ENCODE data around the gene ONECUT1. TPM values are rescaled to one million over a fixed set of nuclear protein-coding genes. Genes with fewer than 3 reads are reported as not detected.
A peak's percentile ranks its signal among the peaks of the same experiment; 100 is the strongest.

ONECUT1 gene
- total and polyA plus RNA-seq, 9 donors, result 0.28 TPM; not detected in 8

GRCh38 chr15:52733696-52734255, 56.4 kb downstream of the ONECUT1 start:
- H3K27ac ChIP-seq, result peak overlapping the region in 1 of 2 donors; percentile 15
- intact Hi-C loops (cut with DNase I), result loop anchor here in 1 of 4 donors (5.0 kb wide), 1 partner anchor 476 kb away; no protein-coding TSS in a partner anchor

GRCh38 chr15:52733088-52733487, 57.0 kb downstream of the ONECUT1 start:
- intact Hi-C loops (cut with DNase I), result loop anchor here in 1 of 4 donors (5.0 kb wide), 1 partner anchor 476 kb away; no protein-coding TSS in a partner anchor
- Histone ChIP-seq H3K9me3 (no peaks in the 10 kb centered on the region), H3K4me1 (ENCODE audit: insufficient read depth) (peaks cover 5% of the 10 kb centered on the region), H3K4me3 (no peak overlapping the region), H3K27ac (no peak overlapping the region), H3K36me3 (no peaks in the 10 kb centered on the region), H3K27me3 (no peaks in the 10 kb centered on the region)
- TF ChIP-seq POLR2A (IDR thresholded peaks at IDR 0.05) (no peak), EP300 (IDR thresholded peaks at IDR 0.05) (no peak)
- TF ChIP-seq, protein P1, sequence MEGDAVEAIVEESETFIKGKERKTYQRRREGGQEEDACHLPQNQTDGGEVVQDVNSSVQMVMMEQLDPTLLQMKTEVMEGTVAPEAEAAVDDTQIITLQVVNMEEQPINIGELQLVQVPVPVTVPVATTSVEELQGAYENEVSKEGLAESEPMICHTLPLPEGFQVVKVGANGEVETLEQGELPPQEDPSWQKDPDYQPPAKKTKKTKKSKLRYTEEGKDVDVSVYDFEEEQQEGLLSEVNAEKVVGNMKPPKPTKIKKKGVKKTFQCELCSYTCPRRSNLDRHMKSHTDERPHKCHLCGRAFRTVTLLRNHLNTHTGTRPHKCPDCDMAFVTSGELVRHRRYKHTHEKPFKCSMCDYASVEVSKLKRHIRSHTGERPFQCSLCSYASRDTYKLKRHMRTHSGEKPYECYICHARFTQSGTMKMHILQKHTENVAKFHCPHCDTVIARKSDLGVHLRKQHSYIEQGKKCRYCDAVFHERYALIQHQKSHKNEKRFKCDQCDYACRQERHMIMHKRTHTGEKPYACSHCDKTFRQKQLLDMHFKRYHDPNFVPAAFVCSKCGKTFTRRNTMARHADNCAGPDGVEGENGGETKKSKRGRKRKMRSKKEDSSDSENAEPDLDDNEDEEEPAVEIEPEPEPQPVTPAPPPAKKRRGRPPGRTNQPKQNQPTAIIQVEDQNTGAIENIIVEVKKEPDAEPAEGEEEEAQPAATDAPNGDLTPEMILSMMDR (IDR thresholded peaks at IDR 0.05), result no peak
- peak in 1 of 5 donors; percentile 20 for DNase-seq

More at GRCh38 chr15:52733696-52734255, 56.4 kb downstream of the ONECUT1 start:
- Histone ChIP-seq H3K4me1 (ENCODE audit: insufficient read depth) (peaks cover 5% of the 10 kb centered on the region), H3K9me3 (no peaks in the 10 kb centered on the region), H3K36me3 (no peaks in the 10 kb centered on the region), H3K4me3 (no peak overlapping the region), H3K27me3 (no peaks in the 10 kb centered on the region)
- no peak for DNase-seq
- TF ChIP-seq EP300 (IDR thresholded peaks at IDR 0.05), result no peak
- TF ChIP-seq POLR2A (IDR thresholded peaks at IDR 0.05), result no peak
- TF ChIP-seq, protein P1 (IDR thresholded peaks at IDR 0.05), result no peak
- WGBS, 3 donors, result 84 to 95% (median 89%) methylated on average over 1 of the region's 1 CpG

GRCh38 chr15:52732551-52732950, 57.6 kb downstream of the ONECUT1 start:
- intact Hi-C loops (cut with DNase I), result loop anchor here in 1 of 4 donors (5.0 kb wide), 1 partner anchor 475 kb away; no protein-coding TSS in a partner anchor
- peaks cover 5% of the 10 kb centered on the region for H3K4me1 ChIP-seq (ENCODE audit: insufficient read depth)
- H3K36me3 ChIP-seq, result no peaks in the 10 kb centered on the region
- no peak overlapping the region for H3K27ac ChIP-seq
- no peak for DNase-seq
- H3K27me3 ChIP-seq, result no peaks in the 10 kb centered on the region
- H3K9me3 ChIP-seq, result no peaks in the 10 kb centered on the region
- TF ChIP-seq POLR2A (IDR thresholded peaks at IDR 0.05) (no peak), EP300 (IDR thresholded peaks at IDR 0.05) (no peak)
- TF ChIP-seq, protein P1 (IDR thresholded peaks at IDR 0.05), result no peak
- WGBS, 3 donors, result 86 to 89% (median 88%) methylated on average over 3 of the region's 3 CpGs
- no peak overlapping the region for H3K4me3 ChIP-seq

- DNase-seq, result no peak
- Histone ChIP-seq H3K4me3 (no peak overlapping the region), H3K36me3 (no peaks in the 10 kb centered on the region), H3K27ac (no peak overlapping the region), H3K27me3 (no peaks in the 10 kb centered on the region), H3K9me3 (no peaks in the 10 kb centered on the region), H3K4me1 (ENCODE audit: insufficient read depth) (peaks cover 5% of the 10 kb centered on the region)
- no peak for TF ChIP-seq POLR2A (IDR thresholded peaks at IDR 0.05)
- TF ChIP-seq, protein P1 (IDR thresholded peaks at IDR 0.05), result no peak
- WGBS, 3 donors, result 55 to 65% (median 63%) methylated on average over 2 of the region's 2 CpGs
- intact Hi-C loops (cut with DNase I), result loop anchor here in 1 of 4 donors (5.0 kb wide), 1 partner anchor 475 kb away; no protein-coding TSS in a partner anchor
Observed at GRCh38 chr15:52731732-52732470, 58.2 kb downstream of the ONECUT1 start.

Data from ovary (tissue), 9 donors.